ENCODE measurements around the gene TNNI3. TPM values are rescaled to one million over a fixed set of nuclear protein-coding genes. Genes with fewer than 3 reads are reported as not detected.

Gene TNNI3
- total RNA-seq, 2 experiments from 2014 or later = 2.6 TPM; not detected in 1

GRCh38 chr19:55131421-55131820 lies 26.1 kb downstream of the TNNI3 start:
- Histone ChIP-seq H3K27ac (ENCODE audit: low read depth, low read length, poor library complexity, severe bottlenecking) (no peak overlapping the region), H3K4me2 (ENCODE audit: low read length) (no peak overlapping the region), H3K79me2 (ENCODE audit: insufficient read depth, low read depth, low read length) (no peaks in the 10 kb centered on the region), H3K4me1 (ENCODE audit: insufficient read depth, low read length, poor library complexity, severe bottlenecking) (peaks cover 45% of the 10 kb centered on the region), H4K20me1 (ENCODE audit: insufficient read depth, low read length) (no peaks in the 10 kb centered on the region), H2AFZ (ENCODE audit: low read length) (no peak overlapping the region), H3K9me2 (ENCODE audit: insufficient read depth, low read length) (no peaks in the 10 kb centered on the region), H3K4me3 (ENCODE audit: low read depth, low read length, poor library complexity, severe bottlenecking) (no peak overlapping the region), H3K36me3 (ENCODE audit: insufficient read depth, low read length) (no peaks in the 10 kb centered on the region), H3K9me3 (ENCODE audit: low read length) (no peaks in the 10 kb centered on the region)
- TF ChIP-seq EZH2phosphoT487 (IDR thresholded peaks at IDR 0.05; ENCODE audit: borderline replicate concordance, low read depth, low read length) = no peak
- TF ChIP-seq CTCF (conservative IDR thresholded peaks at IDR 0.05; ENCODE audit: low read length) = no peak
- no TSS peak for BruUV-seq (replicated peaks)
- intact Hi-C loops (cut with micrococcal nuclease; ENCODE audit: unreplicated experiment) = no loop called here
- no peak for DNase-seq (ENCODE audit: low spot score)
- POLR2A ChIA-PET = interaction anchor here (0.7 kb wide), 1 partner anchor 10 kb away, joined by 3 read pairs; no protein-coding TSS in a partner anchor
- CTCF ChIA-PET (ENCODE audit: unreplicated experiment) = no interaction called here

- Histone ChIP-seq H2AFZ (ENCODE audit: low read length) (no peak overlapping the region), H3K4me1 (ENCODE audit: insufficient read depth, low read length, poor library complexity, severe bottlenecking) (peaks cover 72% of the 10 kb centered on the region), H3K4me3 (ENCODE audit: low read depth, low read length, poor library complexity, severe bottlenecking) (peak overlapping the region; percentile 86), H3K36me3 (ENCODE audit: insufficient read depth, low read length) (peaks cover 16% of the 10 kb centered on the region; the same call in 1 of the 2 replicates), H3K79me2 (ENCODE audit: insufficient read depth, low read depth, low read length) (peaks cover 42% of the 10 kb centered on the region), H3K9me3 (ENCODE audit: low read length) (no peaks in the 10 kb centered on the region), H3K4me2 (ENCODE audit: low read length) (peak overlapping the region; percentile 94), H3K27ac (ENCODE audit: low read depth, low read length, poor library complexity, severe bottlenecking) (peak overlapping the region; percentile 92), H4K20me1 (ENCODE audit: insufficient read depth, low read length) (peaks cover 9% of the 10 kb centered on the region), H3K9me2 (ENCODE audit: insufficient read depth, low read length) (no peaks in the 10 kb centered on the region)
- CTCF ChIA-PET (ENCODE audit: unreplicated experiment) = no interaction called here
- POLR2A ChIA-PET = no interaction called here
- DNase-seq (ENCODE audit: low spot score) = no peak
- no TSS peak for BruUV-seq (replicated peaks)
- intact Hi-C loops (cut with micrococcal nuclease; ENCODE audit: unreplicated experiment) = no loop called here
- TF ChIP-seq CTCF (conservative IDR thresholded peaks at IDR 0.05; ENCODE audit: low read length) = no peak
- TF ChIP-seq EZH2phosphoT487 (IDR thresholded peaks at IDR 0.05; ENCODE audit: borderline replicate concordance, low read depth, low read length) = no peak
These were observed 38.5 kb downstream of the TNNI3 start for GRCh38 chr19:55119053-55119452.

- TF ChIP-seq EZH2phosphoT487 (IDR thresholded peaks at IDR 0.05; ENCODE audit: borderline replicate concordance, low read depth, low read length) = no peak
- no peak for TF ChIP-seq CTCF (conservative IDR thresholded peaks at IDR 0.05; ENCODE audit: low read length)
- peak overlapping the region; percentile 94 for H3K4me2 ChIP-seq (ENCODE audit: low read length)
- peak overlapping the region; percentile 92 for H3K27ac ChIP-seq (ENCODE audit: low read depth, low read length, poor library complexity, severe bottlenecking)
- H3K79me2 ChIP-seq (ENCODE audit: insufficient read depth, low read depth, low read length) = peaks cover 48% of the 10 kb centered on the region
- peaks cover 75% of the 10 kb centered on the region for H3K4me1 ChIP-seq (ENCODE audit: insufficient read depth, low read length, poor library complexity, severe bottlenecking)
- intact Hi-C loops (cut with micrococcal nuclease; ENCODE audit: unreplicated experiment) = no loop called here
- H3K9me3 ChIP-seq (ENCODE audit: low read length) = no peaks in the 10 kb centered on the region
- ChIA-PET POLR2A (no interaction called here), CTCF (ENCODE audit: unreplicated experiment) (no interaction called here)
- H3K4me3 ChIP-seq (ENCODE audit: low read depth, low read length, poor library complexity, severe bottlenecking) = peak overlapping the region; percentile 86
- BruUV-seq (replicated peaks) = no TSS peak
- DNase-seq (ENCODE audit: low spot score) = no peak
- H3K36me3 ChIP-seq (ENCODE audit: insufficient read depth, low read length) = peaks cover 16% of the 10 kb centered on the region; the same call in 1 of the 2 replicates
- peak overlapping the region; percentile 54; the same call in 1 of the 2 replicates for H2AFZ ChIP-seq (ENCODE audit: low read length)
- H3K9me2 ChIP-seq (ENCODE audit: insufficient read depth, low read length) = no peaks in the 10 kb centered on the region
- peaks cover 9% of the 10 kb centered on the region for H4K20me1 ChIP-seq (ENCODE audit: insufficient read depth, low read length)
These were observed 39.0 kb downstream of the TNNI3 start for GRCh38 chr19:55118401-55118991.

All from OCI-LY7 (cell line).